Tibial nerve (tissue), 3 donors: ENCODE results near the gene EXOSC1.

Experiments
- POLR2A ChIP-seq, 2 donors: fragments of 450-650 bp; IDR thresholded peaks; one replicate each; pipeline ENCODE4 v1.6.1; 2017; ENCODE audit warnings: antibody characterized with exemption in 2 of 2, mild to moderate bottlenecking in 2 of 2, moderate library complexity in 2 of 2
- TF ChIP-seq, protein P1 (sequence below), 5 experiments: fragments of 200-600 bp in 3 of 5; fragments of 450-650 bp in 2 of 5; sonication (generic) in 3 of 5; IDR thresholded peaks; one replicate each; pipeline ENCODE4 v1.5.1; 2016 to 2019; ENCODE audit warnings: antibody characterized with exemption in 5 of 5, mild to moderate bottlenecking in 3 of 5, moderate library complexity in 2 of 5

DNA sequence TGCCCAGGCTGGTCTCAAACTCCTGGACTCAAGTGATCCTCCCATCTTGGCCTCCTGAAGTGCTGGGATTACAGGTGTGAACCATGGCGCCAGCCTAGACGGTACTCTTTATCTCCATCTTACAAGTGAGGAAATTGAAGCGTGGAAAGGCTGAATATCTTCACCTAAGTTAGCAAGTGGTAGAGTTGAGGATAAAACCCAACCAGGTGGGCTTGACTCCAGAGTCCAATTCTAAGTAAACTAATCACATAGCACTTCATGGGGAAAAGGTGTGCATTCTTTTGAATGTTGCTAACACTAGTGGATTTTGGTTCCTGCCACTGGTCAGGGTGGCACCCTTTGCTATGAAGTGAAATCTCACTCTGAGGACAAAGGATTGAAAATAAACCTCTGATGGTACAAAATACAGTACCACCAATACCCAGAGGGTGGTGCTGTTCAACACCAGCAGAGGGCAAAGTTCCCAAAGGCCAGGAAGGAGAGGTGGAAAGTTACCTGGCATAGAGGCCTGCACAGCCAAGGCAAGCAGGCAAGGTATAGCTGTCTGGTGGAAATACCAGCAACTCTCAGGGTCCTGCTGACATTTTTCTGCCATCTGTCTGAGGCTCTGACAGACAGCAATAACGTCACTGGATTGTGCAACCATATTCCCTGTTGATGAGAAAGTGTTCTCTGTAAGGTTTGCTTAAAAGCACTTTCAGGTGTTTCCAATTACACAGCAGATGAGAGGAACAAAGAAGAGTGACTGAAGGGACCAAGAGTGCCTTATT, 17.7 kb upstream of the EXOSC1 start:
- no peak for TF ChIP-seq POLR2A (IDR thresholded peaks at IDR 0.05)
- TF ChIP-seq, protein P1, sequence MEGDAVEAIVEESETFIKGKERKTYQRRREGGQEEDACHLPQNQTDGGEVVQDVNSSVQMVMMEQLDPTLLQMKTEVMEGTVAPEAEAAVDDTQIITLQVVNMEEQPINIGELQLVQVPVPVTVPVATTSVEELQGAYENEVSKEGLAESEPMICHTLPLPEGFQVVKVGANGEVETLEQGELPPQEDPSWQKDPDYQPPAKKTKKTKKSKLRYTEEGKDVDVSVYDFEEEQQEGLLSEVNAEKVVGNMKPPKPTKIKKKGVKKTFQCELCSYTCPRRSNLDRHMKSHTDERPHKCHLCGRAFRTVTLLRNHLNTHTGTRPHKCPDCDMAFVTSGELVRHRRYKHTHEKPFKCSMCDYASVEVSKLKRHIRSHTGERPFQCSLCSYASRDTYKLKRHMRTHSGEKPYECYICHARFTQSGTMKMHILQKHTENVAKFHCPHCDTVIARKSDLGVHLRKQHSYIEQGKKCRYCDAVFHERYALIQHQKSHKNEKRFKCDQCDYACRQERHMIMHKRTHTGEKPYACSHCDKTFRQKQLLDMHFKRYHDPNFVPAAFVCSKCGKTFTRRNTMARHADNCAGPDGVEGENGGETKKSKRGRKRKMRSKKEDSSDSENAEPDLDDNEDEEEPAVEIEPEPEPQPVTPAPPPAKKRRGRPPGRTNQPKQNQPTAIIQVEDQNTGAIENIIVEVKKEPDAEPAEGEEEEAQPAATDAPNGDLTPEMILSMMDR (IDR thresholded peaks at IDR 0.05) = peak; percentile 73 to 88 (median 77)
